DOHH2 (cell line): ENCODE results near the gene MTMR10.

ENCODE experiments used
- EZH2phosphoT487 ChIP-seq: fragments of 200-600 bp; sonication (generic); IDR thresholded peaks from 2 replicates; pipeline ENCODE4 v1.6.1; 2017; ENCODE audit warnings: borderline replicate concordance, mild to moderate bottlenecking, antibody characterized with exemption, low read length, moderate library complexity, mixed read lengths
- TF ChIP-seq, protein P1 (sequence below): fragments of 200-600 bp; sonication (generic); IDR thresholded peaks from one replicate; pipeline ENCODE4 v1.5.1; 2014; ENCODE audit warnings: antibody characterized with exemption, mild to moderate bottlenecking, low read depth, low read length; ENCODE audit not compliant: poor library complexity, severe bottlenecking

DNA sequence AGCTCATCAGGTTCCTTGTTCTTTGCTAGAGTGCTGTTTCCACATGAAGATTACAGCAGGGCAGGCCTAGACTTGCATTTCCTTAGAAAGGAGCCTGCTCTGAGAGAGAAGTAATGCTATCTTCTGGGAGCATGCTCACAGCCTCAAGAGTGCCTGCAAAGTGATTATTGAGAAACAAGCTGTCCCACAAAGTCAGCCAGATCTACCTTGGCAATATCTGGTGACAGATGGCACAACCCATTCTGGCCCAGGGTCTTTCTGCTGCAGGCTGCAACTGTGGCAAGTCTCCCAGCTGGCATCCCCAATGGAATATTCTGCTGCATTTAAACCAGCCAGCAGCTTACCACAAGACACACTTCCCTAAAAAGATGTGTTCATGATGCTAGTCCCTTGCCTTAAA lies 29.3 kb downstream of the MTMR10 start:
- TF ChIP-seq, protein P1, sequence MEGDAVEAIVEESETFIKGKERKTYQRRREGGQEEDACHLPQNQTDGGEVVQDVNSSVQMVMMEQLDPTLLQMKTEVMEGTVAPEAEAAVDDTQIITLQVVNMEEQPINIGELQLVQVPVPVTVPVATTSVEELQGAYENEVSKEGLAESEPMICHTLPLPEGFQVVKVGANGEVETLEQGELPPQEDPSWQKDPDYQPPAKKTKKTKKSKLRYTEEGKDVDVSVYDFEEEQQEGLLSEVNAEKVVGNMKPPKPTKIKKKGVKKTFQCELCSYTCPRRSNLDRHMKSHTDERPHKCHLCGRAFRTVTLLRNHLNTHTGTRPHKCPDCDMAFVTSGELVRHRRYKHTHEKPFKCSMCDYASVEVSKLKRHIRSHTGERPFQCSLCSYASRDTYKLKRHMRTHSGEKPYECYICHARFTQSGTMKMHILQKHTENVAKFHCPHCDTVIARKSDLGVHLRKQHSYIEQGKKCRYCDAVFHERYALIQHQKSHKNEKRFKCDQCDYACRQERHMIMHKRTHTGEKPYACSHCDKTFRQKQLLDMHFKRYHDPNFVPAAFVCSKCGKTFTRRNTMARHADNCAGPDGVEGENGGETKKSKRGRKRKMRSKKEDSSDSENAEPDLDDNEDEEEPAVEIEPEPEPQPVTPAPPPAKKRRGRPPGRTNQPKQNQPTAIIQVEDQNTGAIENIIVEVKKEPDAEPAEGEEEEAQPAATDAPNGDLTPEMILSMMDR: no peak
- no peak for TF ChIP-seq EZH2phosphoT487
